Measurements from ENCODE around the gene TCF15.
"Not testable (repeated sequence)": the region's sequence is repeated elsewhere in the genome, so short reads cannot be mapped to it uniquely, and the experiment has no call there.

TCF15 gene

GRCh38 chr20:610130-611046 is at the start of gene TCF15:
TCF15 (minus strand) TSS chr20:610309; CDS start chr20:610237, 72 bp downstream.
- no peak for DNase-seq

- DNase-seq = no peak
Measured at GRCh38 chr20:658731-659291, 48.7 kb upstream of the TCF15 start.

- no peak for DNase-seq
Measured at GRCh38 chr20:658202-658601, 48.1 kb upstream of the TCF15 start.

- no peak for DNase-seq
Measured at GRCh38 chr20:655726-656624, 45.9 kb upstream of the TCF15 start.

GRCh38 chr20:654417-654750 is 44.3 kb upstream of the TCF15 start:
- no peak for DNase-seq

GRCh38 chr20:653590-654416 is 43.7 kb upstream of the TCF15 start:
- DNase-seq = peak; percentile 40

GRCh38 chr20:653110-653589 is 43.0 kb upstream of the TCF15 start, which contains the start of gene SRXN1:
SRXN1 (minus strand) TSS chr20:653200; CDS start chr20:653185, 15 bp downstream.
- peak; percentile 40 for DNase-seq

GRCh38 chr20:652615-653109 is 42.6 kb upstream of the TCF15 start:
- DNase-seq = no peak

GRCh38 chr20:651713-652614 is 41.9 kb upstream of the TCF15 start:
- DNase-seq = no peak

- DNase-seq = no peak
Measured at GRCh38 chr20:650954-651353, 40.8 kb upstream of the TCF15 start.

GRCh38 chr20:650281-650680 is 40.2 kb upstream of the TCF15 start:
- no peak for DNase-seq

GRCh38 chr20:647479-648019 is 37.4 kb upstream of the TCF15 start:
- no peak for DNase-seq

GRCh38 chr20:646868-647233 is 36.7 kb upstream of the TCF15 start:
- no peak for DNase-seq

GRCh38 chr20:646107-646867 is 36.2 kb upstream of the TCF15 start:
- no peak for DNase-seq

- DNase-seq = peak; percentile 28
Measured at GRCh38 chr20:645318-646106, 35.4 kb upstream of the TCF15 start.

- DNase-seq = no peak
Measured at GRCh38 chr20:644692-645317, 34.7 kb upstream of the TCF15 start.

- DNase-seq = no peak
Measured at GRCh38 chr20:642398-643174, 32.5 kb upstream of the TCF15 start.

GRCh38 chr20:642013-642397 is 31.9 kb upstream of the TCF15 start:
- DNase-seq = not testable (repeated sequence)
